Mesenchymal stem cell (in vitro differentiated cells and primary cell): ENCODE results near the gene CD207.
"Not testable (repeated sequence)": the region's sequence is repeated elsewhere in the genome, so short reads cannot be mapped to it uniquely, and the experiment has no call there.

Experiments
- DNase-seq: peaks from one replicate; pipeline ENCODE4 v3.0.0-alpha.2; 2013
- H2AFZ ChIP-seq: one replicate; pipeline ENCODE4 v1.6.1; 2013; ENCODE audit warnings: low read depth, mild to moderate bottlenecking, control low read depth, inconsistent platforms, low read length, moderate library complexity
- H2AK5ac ChIP-seq: 2 replicates; pipeline ENCODE4 v1.6.1; 2013; ENCODE audit warnings: low read length, moderate library complexity, mild to moderate bottlenecking, inconsistent platforms; ENCODE audit not compliant: severe bottlenecking
- H2BK120ac ChIP-seq: one replicate; pipeline ENCODE4 v1.6.1; 2013; ENCODE audit warnings: low read depth, mild to moderate bottlenecking, inconsistent platforms, low read length, moderate library complexity
- H2BK12ac ChIP-seq, 2 experiments: one replicate each; pipeline ENCODE4 v1.6.1; 2013; ENCODE audit warnings: inconsistent platforms in 2 of 2, low read length in 2 of 2, mild to moderate bottlenecking in 2 of 2, moderate library complexity in 2 of 2, control low read depth in 1 of 2
- H2BK15ac ChIP-seq: one replicate; pipeline ENCODE4 v1.6.1; 2013; ENCODE audit warnings: mild to moderate bottlenecking, low read depth, inconsistent platforms; ENCODE audit not compliant: poor library complexity, severe bottlenecking
- H2BK5ac ChIP-seq: 2 replicates; pipeline ENCODE4 v1.6.1; 2013; ENCODE audit warnings: low read depth, mild to moderate bottlenecking, low read length, control low read depth, inconsistent platforms; ENCODE audit not compliant: poor library complexity, severe bottlenecking
- H3K14ac ChIP-seq, 2 experiments: one replicate each; pipeline ENCODE4 v1.6.1; 2013; ENCODE audit warnings: inconsistent platforms in 2 of 2, low read length in 2 of 2, control low read depth in 1 of 2, mild to moderate bottlenecking in 1 of 2, moderate library complexity in 1 of 2
- H3K18ac ChIP-seq, 2 experiments: one replicate each; pipeline ENCODE4 v1.6.1; 2013; ENCODE audit warnings: inconsistent platforms in 2 of 2, low read length in 2 of 2, control low read depth in 1 of 2, low read depth in 1 of 2, mild to moderate bottlenecking in 1 of 2
- H3K23ac ChIP-seq, 2 experiments: one replicate each; pipeline ENCODE4 v1.6.1; 2013; ENCODE audit warnings: inconsistent platforms in 2 of 2, low read length in 2 of 2, mild to moderate bottlenecking in 2 of 2, moderate library complexity in 2 of 2, control low read depth in 1 of 2
- H3K27ac ChIP-seq: 2 replicates; pipeline ENCODE4 v1.5.1; 2013; ENCODE audit warnings: mild to moderate bottlenecking, moderate library complexity, low read length, control low read depth, inconsistent platforms; ENCODE audit not compliant: poor library complexity, severe bottlenecking
- H3K27me3 ChIP-seq, 2 experiments: 2 replicates each; pipeline versions ENCODE4 v1.6.1 to v1.7.0; 2013; ENCODE audit warnings: low read length in 2 of 2, mild to moderate bottlenecking in 2 of 2, moderate library complexity in 2 of 2, control low read depth in 1 of 2, inconsistent platforms in 1 of 2; ENCODE audit not compliant: control insufficient read depth in 1 of 2, insufficient read depth in 1 of 2
- H3K36me3 ChIP-seq, 2 experiments: 2 replicates each; pipeline versions ENCODE4 v1.6.1 to v1.7.0; 2013; ENCODE audit warnings: low read length in 2 of 2, control low read depth in 1 of 2, inconsistent platforms in 1 of 2, low read depth in 1 of 2, mild to moderate bottlenecking in 1 of 2; ENCODE audit not compliant: insufficient read depth in 2 of 2, control insufficient read depth in 1 of 2
- H3K4ac ChIP-seq, 2 experiments: one replicate each; pipeline ENCODE4 v1.6.1; 2013; ENCODE audit warnings: inconsistent platforms in 2 of 2, low read length in 2 of 2, mild to moderate bottlenecking in 2 of 2, moderate library complexity in 2 of 2, control low read depth in 1 of 2, low read depth in 1 of 2
- H3K4me1 ChIP-seq: 2 replicates; pipeline ENCODE4 v1.6.1; 2013; ENCODE audit warnings: low read depth, low read length, control low read depth; ENCODE audit not compliant: control insufficient read depth, insufficient read depth
- H3K4me2 ChIP-seq: 2 replicates; pipeline ENCODE4 v1.6.1; 2013; ENCODE audit warnings: low read length, mild to moderate bottlenecking, inconsistent platforms; ENCODE audit not compliant: poor library complexity, severe bottlenecking
- H3K4me3 ChIP-seq, 2 experiments: 2 replicates each; pipeline versions ENCODE4 v1.5.1 to v1.7.0; 2013; ENCODE audit warnings: low read length in 2 of 2, mild to moderate bottlenecking in 2 of 2, control low read depth in 1 of 2, low read depth in 1 of 2; ENCODE audit not compliant: insufficient read depth in 1 of 2
- H3K79me1 ChIP-seq: replicated peaks from 2 replicates; pipeline ENCODE4 v1.6.1; 2013; ENCODE audit warnings: mild to moderate bottlenecking, control low read depth, low read length, inconsistent platforms; ENCODE audit not compliant: poor library complexity, severe bottlenecking
- H3K9ac ChIP-seq: 2 replicates; pipeline ENCODE4 v1.7.0; 2013; ENCODE audit warnings: mild to moderate bottlenecking, low read length, moderate library complexity
- H3K9me3 ChIP-seq: 2 replicates; pipeline ENCODE4 v1.7.0; 2013; ENCODE audit warnings: mild to moderate bottlenecking, low read length; ENCODE audit not compliant: control insufficient read depth
- H4K8ac ChIP-seq: one replicate; pipeline ENCODE4 v1.6.1; 2013; ENCODE audit warnings: inconsistent platforms, mild to moderate bottlenecking, low read length, moderate library complexity
- H4K91ac ChIP-seq: one replicate; pipeline ENCODE4 v1.6.1; 2013; ENCODE audit warnings: mild to moderate bottlenecking, low read length, inconsistent platforms
- WGBS: methylation state at CpG from one replicate; pipeline ENCODE4 v1.1.7; 2013; ENCODE audit warnings: mixed read lengths; 5-methylcytosine and 5-hydroxymethylcytosine counted together

Gene CD207

GRCh38 chr2:70801607-70802263 is 33.9 kb downstream of the CD207 start:
- peaks cover 16 to 49% of the 10 kb centered on the region in 2 experiments for H3K27me3 ChIP-seq
- H2AFZ ChIP-seq: no peak overlapping the region
- no peak overlapping the region for H2BK15ac ChIP-seq
- H3K4me1 ChIP-seq: no peaks in the 10 kb centered on the region
- no peak overlapping the region for H4K91ac ChIP-seq
- H3K18ac ChIP-seq: no peak overlapping the region
- no peak overlapping the region for H3K9ac ChIP-seq
- WGBS: 83% methylated on average over 6 of the region's 10 CpGs
- H3K27ac ChIP-seq: no peak overlapping the region
- no peak overlapping the region for H3K23ac ChIP-seq
- H3K4me2 ChIP-seq: no peak overlapping the region
- no peak overlapping the region for H3K4ac ChIP-seq
- no peak overlapping the region for H4K8ac ChIP-seq
- H2AK5ac ChIP-seq: no peak overlapping the region
- H3K79me1 ChIP-seq: no peaks in the 10 kb centered on the region
- no peak overlapping the region for H3K14ac ChIP-seq
- peaks cover 19% of the 10 kb centered on the region for H3K9me3 ChIP-seq
- H2BK5ac ChIP-seq: no peak overlapping the region
- no peak overlapping the region for H2BK12ac ChIP-seq
- no peak for DNase-seq
- no peak overlapping the region for H3K4me3 ChIP-seq
- no peaks in the 10 kb centered on the region for H3K36me3 ChIP-seq
- no peak overlapping the region for H2BK120ac ChIP-seq

GRCh38 chr2:70799706-70800105 is 35.9 kb downstream of the CD207 start:
- Histone ChIP-seq H2AK5ac (no peak overlapping the region), H2BK5ac (no peak overlapping the region), H3K4me3 (no peak overlapping the region), H2BK12ac (no peak overlapping the region), H3K4me2 (no peak overlapping the region), H3K14ac (no peak overlapping the region), H3K27me3 (peaks cover 31 to 58% of the 10 kb centered on the region in 2 experiments), H2BK120ac (no peak overlapping the region), H3K4ac (no peak overlapping the region), H3K18ac (no peak overlapping the region), H3K9me3 (peaks cover 19% of the 10 kb centered on the region), H3K36me3 (no peaks in the 10 kb centered on the region), H3K27ac (no peak overlapping the region), H4K91ac (no peak overlapping the region), H3K79me1 (no peaks in the 10 kb centered on the region), H3K4me1 (no peaks in the 10 kb centered on the region), H2BK15ac (no peak overlapping the region), H2AFZ (no peak overlapping the region), H3K9ac (no peak overlapping the region), H4K8ac (no peak overlapping the region), H3K23ac (no peak overlapping the region)
- DNase-seq: no peak
- WGBS: 63% methylated on average over 2 of the region's 2 CpGs

DNA sequence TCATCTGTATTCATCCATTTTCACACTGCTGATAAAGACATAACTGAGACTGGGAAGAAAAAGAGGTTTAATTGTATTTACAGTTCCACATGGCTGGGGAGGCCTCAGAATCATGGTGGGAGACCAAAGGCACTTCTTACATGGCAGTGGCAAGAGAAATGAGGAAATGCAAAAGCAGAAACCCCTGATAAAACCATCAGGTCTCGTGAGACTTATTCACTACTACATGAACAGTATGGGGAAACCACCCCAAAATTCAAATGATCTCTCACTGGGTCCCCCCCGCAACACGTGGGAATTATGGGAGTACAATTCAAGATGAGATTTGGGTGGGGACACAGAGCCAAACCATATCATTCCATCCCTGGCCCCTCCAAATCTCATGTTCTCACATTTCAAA is 37.6 kb downstream of the CD207 start:
- not testable (repeated sequence) for H3K27ac ChIP-seq, H2BK15ac ChIP-seq, H3K4me1 ChIP-seq, H3K79me1 ChIP-seq, H2AFZ ChIP-seq, H2BK120ac ChIP-seq, H4K8ac ChIP-seq, H2BK12ac ChIP-seq, H2AK5ac ChIP-seq, H4K91ac ChIP-seq, H3K23ac ChIP-seq, DNase-seq, H3K36me3 ChIP-seq, H3K4ac ChIP-seq, H3K14ac ChIP-seq, H3K4me2 ChIP-seq, H3K9ac ChIP-seq, H3K4me3 ChIP-seq, H3K18ac ChIP-seq, H2BK5ac ChIP-seq
- Histone ChIP-seq H3K27me3 (peaks cover 38 to 67% of the 10 kb centered on the region in 2 experiments), H3K9me3 (peaks cover 19% of the 10 kb centered on the region)
- 88% methylated on average over 2 of the region's 3 CpGs for WGBS

DNA sequence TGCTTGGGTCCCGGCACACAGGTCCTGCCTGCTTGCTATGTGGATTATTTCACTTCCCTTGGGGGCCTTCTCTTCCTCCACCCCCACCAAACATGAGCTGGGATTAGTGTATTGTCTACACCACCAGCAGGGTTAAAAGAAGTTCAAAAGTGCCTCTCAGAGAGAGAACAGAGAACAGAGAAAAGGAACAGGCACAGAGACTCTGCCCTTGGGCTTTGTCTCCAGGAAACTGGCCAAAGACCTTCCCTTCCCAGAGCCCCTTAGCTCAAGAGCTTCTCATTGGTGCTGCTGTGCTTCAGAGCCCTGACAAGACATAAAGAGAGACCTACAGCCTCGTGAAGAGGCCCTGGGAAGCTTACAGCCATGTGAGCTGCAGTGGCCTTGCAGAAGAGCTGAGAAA is 38.1 kb downstream of the CD207 start:
- Histone ChIP-seq H3K27ac (no peak overlapping the region), H3K27me3 (peaks cover 38 to 69% of the 10 kb centered on the region in 2 experiments), H2BK5ac (no peak overlapping the region), H3K36me3 (no peaks in the 10 kb centered on the region), H3K14ac (no peak overlapping the region), H3K4me3 (no peak overlapping the region), H2AFZ (no peak overlapping the region), H2BK15ac (no peak overlapping the region), H3K4me1 (no peaks in the 10 kb centered on the region), H3K9ac (no peak overlapping the region), H3K4me2 (no peak overlapping the region), H3K79me1 (no peaks in the 10 kb centered on the region), H4K8ac (no peak overlapping the region), H3K18ac (no peak overlapping the region), H3K4ac (no peak overlapping the region), H2BK12ac (no peak overlapping the region), H2AK5ac (no peak overlapping the region), H4K91ac (no peak overlapping the region), H3K9me3 (peaks cover 19% of the 10 kb centered on the region), H3K23ac (no peak overlapping the region), H2BK120ac (no peak overlapping the region)
- DNase-seq: no peak
- 40% methylated on average over 2 of the region's 2 CpGs for WGBS
